ENCODE results near the gene PRDM5.

The PRDM5 gene

GRCh38 chr4:120963449-120963848 is 40.9 kb upstream of the PRDM5 start:
- TF ChIP-seq SIN3A (IDR thresholded peaks at IDR 0.05; ENCODE audit: borderline replicate concordance, insufficient read depth, low read length) (no peak), FOXP2 (optimal IDR thresholded peaks at IDR 0.05; ENCODE audit: borderline replicate concordance, extremely low read depth, extremely low read length, insufficient read depth) (no peak), TAF1 (IDR thresholded peaks at IDR 0.05; ENCODE audit: borderline replicate concordance, insufficient read depth, low read length) (no peak)
- TF ChIP-seq, protein P1, sequence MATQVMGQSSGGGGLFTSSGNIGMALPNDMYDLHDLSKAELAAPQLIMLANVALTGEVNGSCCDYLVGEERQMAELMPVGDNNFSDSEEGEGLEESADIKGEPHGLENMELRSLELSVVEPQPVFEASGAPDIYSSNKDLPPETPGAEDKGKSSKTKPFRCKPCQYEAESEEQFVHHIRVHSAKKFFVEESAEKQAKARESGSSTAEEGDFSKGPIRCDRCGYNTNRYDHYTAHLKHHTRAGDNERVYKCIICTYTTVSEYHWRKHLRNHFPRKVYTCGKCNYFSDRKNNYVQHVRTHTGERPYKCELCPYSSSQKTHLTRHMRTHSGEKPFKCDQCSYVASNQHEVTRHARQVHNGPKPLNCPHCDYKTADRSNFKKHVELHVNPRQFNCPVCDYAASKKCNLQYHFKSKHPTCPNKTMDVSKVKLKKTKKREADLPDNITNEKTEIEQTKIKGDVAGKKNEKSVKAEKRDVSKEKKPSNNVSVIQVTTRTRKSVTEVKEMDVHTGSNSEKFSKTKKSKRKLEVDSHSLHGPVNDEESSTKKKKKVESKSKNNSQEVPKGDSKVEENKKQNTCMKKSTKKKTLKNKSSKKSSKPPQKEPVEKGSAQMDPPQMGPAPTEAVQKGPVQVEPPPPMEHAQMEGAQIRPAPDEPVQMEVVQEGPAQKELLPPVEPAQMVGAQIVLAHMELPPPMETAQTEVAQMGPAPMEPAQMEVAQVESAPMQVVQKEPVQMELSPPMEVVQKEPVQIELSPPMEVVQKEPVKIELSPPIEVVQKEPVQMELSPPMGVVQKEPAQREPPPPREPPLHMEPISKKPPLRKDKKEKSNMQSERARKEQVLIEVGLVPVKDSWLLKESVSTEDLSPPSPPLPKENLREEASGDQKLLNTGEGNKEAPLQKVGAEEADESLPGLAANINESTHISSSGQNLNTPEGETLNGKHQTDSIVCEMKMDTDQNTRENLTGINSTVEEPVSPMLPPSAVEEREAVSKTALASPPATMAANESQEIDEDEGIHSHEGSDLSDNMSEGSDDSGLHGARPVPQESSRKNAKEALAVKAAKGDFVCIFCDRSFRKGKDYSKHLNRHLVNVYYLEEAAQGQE (IDR thresholded peaks at IDR 0.05; ENCODE audit: insufficient read depth in 1 of 2, low read depth in 2 of 2, low read length in 2 of 2) = no peak

- no peak for TF ChIP-seq FOXP2 (optimal IDR thresholded peaks at IDR 0.05; ENCODE audit: borderline replicate concordance, extremely low read depth, extremely low read length, insufficient read depth)
- no peak for TF ChIP-seq TAF1 (IDR thresholded peaks at IDR 0.05; ENCODE audit: borderline replicate concordance, insufficient read depth, low read length)
- TF ChIP-seq POLR2AphosphoS5 (IDR thresholded peaks at IDR 0.05; ENCODE audit: low read depth, low read length) = no peak
- TF ChIP-seq, protein P1 (IDR thresholded peaks at IDR 0.05; ENCODE audit: insufficient read depth in 1 of 2, low read depth in 2 of 2, low read length in 2 of 2) = no peak
- no peak for TF ChIP-seq SIN3A (IDR thresholded peaks at IDR 0.05; ENCODE audit: borderline replicate concordance, insufficient read depth, low read length)
These were observed 38.2 kb upstream of the PRDM5 start for GRCh38 chr4:120960656-120961267.

DNA sequence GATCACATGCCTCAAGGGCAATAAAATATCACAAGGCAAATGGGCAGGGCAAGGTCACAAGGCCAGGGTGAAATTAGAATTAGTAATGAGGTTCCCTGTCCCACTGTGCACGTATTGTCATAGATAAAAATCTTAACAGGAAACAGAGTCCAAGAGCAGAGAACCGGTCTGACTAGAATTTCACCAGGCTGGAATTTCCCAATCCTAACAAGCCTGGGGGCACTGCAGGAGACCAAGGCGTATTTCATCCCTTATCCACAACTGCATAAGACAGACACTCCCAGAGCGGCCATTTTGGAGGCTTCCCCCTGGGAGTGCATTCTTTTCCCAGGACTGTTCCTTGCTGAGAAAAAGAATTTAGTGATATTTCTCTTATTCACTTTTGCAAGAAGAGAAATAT is 25.9 kb upstream of the PRDM5 start:
- TF ChIP-seq FOXP2 (optimal IDR thresholded peaks at IDR 0.05; ENCODE audit: borderline replicate concordance, extremely low read depth, extremely low read length, insufficient read depth) = no peak
- TF ChIP-seq TAF1 (IDR thresholded peaks at IDR 0.05; ENCODE audit: borderline replicate concordance, insufficient read depth, low read length) = no peak
- TF ChIP-seq POLR2AphosphoS5 (IDR thresholded peaks at IDR 0.05; ENCODE audit: low read depth, low read length) = no peak
- TF ChIP-seq SIN3A (IDR thresholded peaks at IDR 0.05; ENCODE audit: borderline replicate concordance, insufficient read depth, low read length) = no peak
- TF ChIP-seq, protein P1 (IDR thresholded peaks at IDR 0.05; ENCODE audit: insufficient read depth in 1 of 2, low read depth in 2 of 2, low read length in 2 of 2) = no peak

DNA sequence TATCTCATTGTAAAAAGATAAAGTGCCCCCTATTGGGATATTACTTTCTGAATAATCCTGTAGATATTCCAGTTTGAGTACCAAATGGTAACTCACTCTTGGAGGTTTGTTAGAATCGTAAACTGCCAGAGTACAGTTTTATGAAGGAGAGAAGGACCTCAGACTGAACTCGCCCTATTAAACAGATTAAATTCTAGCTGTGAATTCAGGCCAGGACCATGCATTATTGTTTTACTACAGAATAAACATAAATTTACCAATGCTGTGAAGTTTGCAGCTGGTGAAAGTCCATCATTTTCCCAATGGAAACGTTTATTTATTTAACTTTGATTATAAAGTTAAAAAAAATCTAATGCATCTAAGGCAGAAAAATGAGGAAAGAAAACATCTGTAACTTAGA is 20.2 kb upstream of the PRDM5 start:
- no peak for TF ChIP-seq FOXP2 (optimal IDR thresholded peaks at IDR 0.05; ENCODE audit: borderline replicate concordance, extremely low read depth, extremely low read length, insufficient read depth)
- TF ChIP-seq, protein P1 (IDR thresholded peaks at IDR 0.05; ENCODE audit: insufficient read depth in 1 of 2, low read depth in 2 of 2, low read length in 2 of 2) = no peak
- TF ChIP-seq SIN3A (IDR thresholded peaks at IDR 0.05; ENCODE audit: borderline replicate concordance, insufficient read depth, low read length) = no peak
- no peak for TF ChIP-seq TAF1 (IDR thresholded peaks at IDR 0.05; ENCODE audit: borderline replicate concordance, insufficient read depth, low read length)
- no peak for TF ChIP-seq POLR2AphosphoS5 (IDR thresholded peaks at IDR 0.05; ENCODE audit: low read depth, low read length)
